Ovary (tissue), 9 donors: ENCODE results near the gene TAB2. TPM values are rescaled to one million over a fixed set of nuclear protein-coding genes. Genes with fewer than 3 reads are reported as not detected.
"Not testable (repeated sequence)": the region's sequence is repeated elsewhere in the genome, so short reads cannot be mapped to it uniquely, and the experiment has no call there.

ENCODE experiments used
- DNase-seq, 5 donors: peaks; one replicate each; pipeline ENCODE4 v3.0.0-alpha.2; 2019 to 2020
- H3K27ac ChIP-seq, 2 donors: fragments of 200-600 bp; one replicate each; pipeline versions ENCODE4 v1.5.1 to v1.8.0; 2019 to 2022
- H3K27me3 ChIP-seq: fragments of 200-600 bp; one replicate; pipeline ENCODE4 v1.8.0; 2022
- H3K36me3 ChIP-seq: fragments of 200-600 bp; sonication (generic); one replicate; pipeline ENCODE4 v1.5.1; 2019
- H3K4me1 ChIP-seq: one replicate; pipeline ENCODE4 v1.8.1; 2013; ENCODE audit warnings: mild to moderate bottlenecking, moderate library complexity; ENCODE audit not compliant: insufficient read depth
- H3K4me3 ChIP-seq: fragments of 200-600 bp; sonication (generic); one replicate; pipeline ENCODE4 v1.5.1; 2017
- H3K9me3 ChIP-seq, 2 donors: fragments of 200-600 bp in 1 of 2; sonication (generic) in 1 of 2; one replicate each; pipeline versions ENCODE4 v1.5.1 to v1.8.1; 2013 to 2019; ENCODE audit warnings: mild to moderate bottlenecking in 1 of 2, moderate library complexity in 1 of 2
- CTCF ChIP-seq, 3 donors: fragments of 450-650 bp in 2 of 3; fragments of 200-600 bp in 1 of 3; IDR thresholded peaks; one replicate each; pipeline versions ENCODE4 v1.5.1 to v1.8.0; 2016 to 2022; ENCODE audit warnings: antibody characterized with exemption in 3 of 3, mild to moderate bottlenecking in 1 of 3
- EP300 ChIP-seq: sonication (generic); formaldehyde crosslinking; IDR thresholded peaks from one replicate; pipeline ENCODE4 v1.6.1; 2017; ENCODE audit warnings: antibody characterized with exemption
- POLR2A ChIP-seq: fragments of 450-650 bp; IDR thresholded peaks from one replicate; pipeline ENCODE4 v1.6.1; 2017; ENCODE audit warnings: antibody characterized with exemption, mild to moderate bottlenecking, moderate library complexity
- WGBS, 3 donors: extraction: QIAGEN DNeasy Blood & Tissue Kit in 1 of 3; methylation state at CpG; one replicate each; pipeline versions ENCODE4 v1.1.5 to v1.1.7; 2013 to 2017; 5-methylcytosine and 5-hydroxymethylcytosine counted together
- intact Hi-C, 4 donors: fragments of 100-400 bp; cut with DNase I; formaldehyde crosslinking; loops; one replicate each; pipeline versions ENCODE4 v1.11.0 to v1.15.1; 2022 to 2023
- polyA plus RNA-seq, 2 donors: library from polyadenylated mRNA; stranded (reverse); fragments of 200-250 nt in 1 of 2; fragments of 350-450 nt in 1 of 2; fragmentation: Illumina TruSeq in 1 of 2; extraction: RNeasy Lipid Tissue Mini Kit (QIAGEN cat#74804) in 1 of 2; gene quantifications; one replicate each; pipeline ENCODE4 v1.2.3, GENCODE V29; 2013 to 2014
- total RNA-seq, 7 donors: library from RNA; depleted of rRNA in 2 of 7; stranded (reverse); fragments of >200 nt in 2 of 7; fragmentation: NEBNext Ultra II Directional in 3 of 7; extraction: Animal tissue kit (Norgen Biotek cat#: 25700) in 3 of 7; gene quantifications; one replicate each; pipeline versions ENCODE4 v1.1.0 to v1.2.4, GENCODE V29; 2016 to 2023
- donor health status: DM: no; HTN: no; CAD: no; lungs with moderate emphysema.
- donor health status: DM: no; HTN: no; CAD: no.
- donor health status: Bipolar disorder and iron deficiency.
- donor health status: DM: yes; HTN: yes; CAD: no.
- donor health status: DM: no; HTN: no; CAD: no.
- donor health status: DM: yes; HTN: yes; CAD: no.

Gene TAB2
- total and polyA plus RNA-seq, 9 donors, result 39.6 to 75.9 (median 62.6) TPM

GRCh38 chr6:149347067-149347466 lies 29.6 kb downstream of the TAB2 start:
- H3K27ac ChIP-seq, result no peak overlapping the region
- intact Hi-C loops, result loop anchor here in 1 of 4 donors (10.0 kb wide), 1 partner anchor 572 kb away; no protein-coding TSS in a partner anchor
- no peaks in the 10 kb centered on the region for H3K27me3 ChIP-seq
- no peak for DNase-seq
- H3K9me3 ChIP-seq, result no peaks in the 10 kb centered on the region
- TF ChIP-seq CTCF (IDR thresholded peaks at IDR 0.05) (no peak), EP300 (no peak), POLR2A (no peak)
- WGBS, 3 donors, result 35 to 40% (median 38%) methylated on average over 2 of the region's 2 CpGs
- peaks cover 4% of the 10 kb centered on the region for H3K4me1 ChIP-seq
- H3K4me3 ChIP-seq, result no peak overlapping the region
- no peaks in the 10 kb centered on the region for H3K36me3 ChIP-seq

- H3K27me3 ChIP-seq, H3K4me3 ChIP-seq, H3K4me1 ChIP-seq, H3K9me3 ChIP-seq, H3K36me3 ChIP-seq, DNase-seq, H3K27ac ChIP-seq: not testable (repeated sequence)
- 96 to 98% (median 96%) methylated on average over 6 of the region's 6 CpGs for WGBS, 3 donors
- intact Hi-C loops, result loop anchor here in 1 of 4 donors (10.0 kb wide), 1 partner anchor 574 kb away; no protein-coding TSS in a partner anchor
Measured at GRCh38 chr6:149349279-149349678, 31.8 kb downstream of the TAB2 start.

GRCh38 chr6:149354009-149354408 lies 36.5 kb downstream of the TAB2 start:
- intact Hi-C loops, result no loop called here
- Histone ChIP-seq H3K27me3 (no peaks in the 10 kb centered on the region), H3K36me3 (no peaks in the 10 kb centered on the region), H3K27ac (no peak overlapping the region), H3K4me3 (no peak overlapping the region), H3K4me1 (peaks cover under 1% of the 10 kb centered on the region), H3K9me3 (no peaks in the 10 kb centered on the region)
- no peak for DNase-seq
- 85 to 95% (median 93%) methylated on average over 2 of the region's 2 CpGs for whole genome bisulfite sequencing, 3 donors
- no peak for TF ChIP-seq CTCF (IDR thresholded peaks at IDR 0.05)
- no peak for TF ChIP-seq EP300
- TF ChIP-seq POLR2A, result no peak

- intact Hi-C loops, result no loop called here
- TF ChIP-seq CTCF (IDR thresholded peaks at IDR 0.05) (no peak), POLR2A (no peak), EP300 (no peak)
- WGBS, 3 donors, result 85 to 87% (median 86%) methylated on average over 6 of the region's 6 CpGs
- Histone ChIP-seq H3K36me3 (no peaks in the 10 kb centered on the region), H3K27me3 (no peaks in the 10 kb centered on the region), H3K4me3 (no peak overlapping the region), H3K9me3 (no peaks in the 10 kb centered on the region), H3K4me1 (no peaks in the 10 kb centered on the region), H3K27ac (no peak overlapping the region)
- DNase-seq, result no peak
Measured at GRCh38 chr6:149356081-149356750, 38.7 kb downstream of the TAB2 start.

- no peak for DNase-seq
- no peak overlapping the region for H3K27ac ChIP-seq
- H3K4me1 ChIP-seq, result no peaks in the 10 kb centered on the region
- H3K9me3 ChIP-seq, result no peaks in the 10 kb centered on the region
- H3K27me3 ChIP-seq, result no peaks in the 10 kb centered on the region
- no peaks in the 10 kb centered on the region for H3K36me3 ChIP-seq
- no peak overlapping the region for H3K4me3 ChIP-seq
- intact Hi-C loops, result no loop called here
- WGBS, 3 donors, result 94 to 95% (median 94%) methylated on average over 17 of the region's 17 CpGs
- TF ChIP-seq CTCF (IDR thresholded peaks at IDR 0.05), result no peak
- no peak for TF ChIP-seq EP300
- TF ChIP-seq POLR2A, result no peak
Measured at GRCh38 chr6:149357726-149358538, 40.4 kb downstream of the TAB2 start.
